Loucy (cell line): Measurements from ENCODE around the gene CRB3.

ENCODE experiments used
- H2AFZ ChIP-seq: fragments of 200-600 bp; sonication (generic); 2 replicates; pipeline ENCODE4 v1.6.0; 2016; ENCODE audit warnings: antibody characterized with exemption, mild to moderate bottlenecking, low read length, moderate library complexity
- H3F3A ChIP-seq: fragments of 200-600 bp; 2 replicates; pipeline ENCODE4 v1.6.0; 2016; ENCODE audit warnings: antibody characterized with exemption, low read depth, mild to moderate bottlenecking
- H3K27me3 ChIP-seq: fragments of 200-600 bp; sonication (generic); 2 replicates; pipeline ENCODE4 v1.6.1; 2014; ENCODE audit warnings: low read length, mild to moderate bottlenecking; ENCODE audit not compliant: insufficient read depth, poor library complexity, severe bottlenecking
- H3K36me3 ChIP-seq: fragments of 200-600 bp; sonication (generic); 2 replicates; pipeline ENCODE4 v1.6.1; 2016; ENCODE audit warnings: low read length; ENCODE audit not compliant: insufficient read depth
- H3K4me1 ChIP-seq: fragments of 200-600 bp; sonication (generic); 2 replicates; pipeline ENCODE4 v1.5.1; 2014; ENCODE audit warnings: low read length, mild to moderate bottlenecking; ENCODE audit not compliant: insufficient read depth, poor library complexity, severe bottlenecking
- H3K4me2 ChIP-seq: fragments of 200-600 bp; sonication (generic); 2 replicates; pipeline ENCODE4 v1.6.0; 2014; ENCODE audit warnings: antibody characterized with exemption, low read length, low read depth, mild to moderate bottlenecking; ENCODE audit not compliant: poor library complexity, severe bottlenecking
- H3K4me3 ChIP-seq: fragments of 200-600 bp; sonication (generic); 2 replicates; pipeline ENCODE4 v1.5.1; 2014; ENCODE audit warnings: low read length, mild to moderate bottlenecking, mixed read lengths; ENCODE audit not compliant: poor library complexity, severe bottlenecking
- H3K79me2 ChIP-seq: fragments of 200-600 bp; sonication (generic); 2 replicates; pipeline ENCODE4 v1.6.1; 2014; ENCODE audit warnings: low read length; ENCODE audit not compliant: insufficient read depth
- H3K9ac ChIP-seq: fragments of 200-600 bp; sonication (generic); 2 replicates; pipeline ENCODE4 v1.6.0; 2014; ENCODE audit warnings: mild to moderate bottlenecking, low read depth, low read length, moderate library complexity; ENCODE audit not compliant: poor library complexity, severe bottlenecking
- H3K9me2 ChIP-seq: fragments of 200-600 bp; sonication (generic); replicated peaks from 2 replicates; pipeline ENCODE4 v1.6.1; 2016; ENCODE audit warnings: low read depth, low read length, mixed read lengths
- H3K9me3 ChIP-seq: fragments of 200-600 bp; sonication (generic); 2 replicates; pipeline ENCODE4 v1.6.1; 2014; ENCODE audit warnings: mild to moderate bottlenecking, antibody characterized with exemption, low read length, low read depth; ENCODE audit not compliant: insufficient read depth
- H4K20me1 ChIP-seq: fragments of 200-600 bp; sonication (generic); 2 replicates; pipeline ENCODE4 v1.6.0; 2014; ENCODE audit warnings: antibody characterized with exemption, low read length, mild to moderate bottlenecking; ENCODE audit not compliant: insufficient read depth, poor library complexity, severe bottlenecking
- EZH2phosphoT487 ChIP-seq: fragments of 200-600 bp; IDR thresholded peaks from 2 replicates; pipeline ENCODE4 v1.6.1; 2018; ENCODE audit warnings: antibody characterized with exemption, mild to moderate bottlenecking, moderate library complexity, borderline replicate concordance
- TF ChIP-seq, protein P1 (sequence below): fragments of 200-600 bp; sonication (generic); conservative IDR thresholded peaks from 2 replicates; pipeline ENCODE4 v1.5.1; 2014; ENCODE audit warnings: mild to moderate bottlenecking, antibody characterized with exemption, low read length

CRB3 gene

DNA sequence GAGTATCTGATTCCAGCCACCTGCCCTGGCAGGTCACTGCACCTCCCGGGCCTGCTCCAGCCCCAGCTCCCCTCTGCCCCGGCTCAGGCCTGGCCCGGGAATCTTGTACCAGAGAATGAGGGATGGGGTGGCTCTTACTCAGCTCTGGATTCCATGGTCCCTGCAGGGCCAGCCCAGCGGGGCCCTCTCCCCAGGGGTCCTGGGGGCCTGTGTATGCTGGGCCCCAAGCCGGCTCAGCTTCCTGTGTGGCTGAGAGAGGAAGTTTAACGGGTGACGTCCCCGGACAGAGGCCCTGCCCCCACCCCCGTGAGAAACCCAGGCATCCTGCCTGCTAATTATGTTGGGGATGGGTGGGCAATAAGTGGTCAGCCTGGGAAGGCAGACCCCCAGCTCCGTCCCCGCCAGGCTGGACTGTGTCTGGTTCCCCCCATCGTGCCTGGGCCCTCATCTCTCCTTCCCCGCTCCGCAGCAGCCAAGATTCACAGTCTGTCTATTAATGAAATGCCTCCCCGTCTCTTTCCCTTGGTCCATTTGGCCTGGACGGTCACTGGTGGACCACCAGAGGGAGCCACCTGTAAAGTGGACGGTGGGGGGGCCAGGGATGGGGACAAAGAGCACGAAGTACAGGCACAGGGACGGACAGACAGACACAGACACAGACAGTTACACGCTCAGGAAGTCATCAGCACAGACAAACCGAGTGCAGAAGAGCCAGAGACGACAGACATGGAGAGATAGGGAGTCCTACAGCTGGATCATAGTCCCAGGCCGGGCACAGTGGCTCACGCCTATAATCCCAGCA lies 17.7 kb downstream of the CRB3 start, which contains the start of gene DENND1C:
DENND1C (minus strand) TSS at position 247 of the 802 bp plus-strand sequence; CDS start at position 155, 92 bp downstream.
- Histone ChIP-seq H3K9me3 (no peaks in the 10 kb centered on the region), H3F3A (no peaks in the 10 kb centered on the region), H3K4me2 (peak within 1 kb of the TSS; percentile 89), H3K79me2 (peaks cover 22% of the 10 kb centered on the region; the same call in 1 of the 2 replicates), H2AFZ (peak within 1 kb of the TSS; percentile 86), H3K27me3 (no peaks in the 10 kb centered on the region), H3K36me3 (no peaks in the 10 kb centered on the region), H4K20me1 (no peaks in the 10 kb centered on the region), H3K9ac (peak within 1 kb of the TSS; percentile 95), H3K9me2 (no peaks in the 10 kb centered on the region), H3K4me3 (peak within 1 kb of the TSS; percentile 88), H3K4me1 (peaks cover 18% of the 10 kb centered on the region)
- TF ChIP-seq, protein P1, sequence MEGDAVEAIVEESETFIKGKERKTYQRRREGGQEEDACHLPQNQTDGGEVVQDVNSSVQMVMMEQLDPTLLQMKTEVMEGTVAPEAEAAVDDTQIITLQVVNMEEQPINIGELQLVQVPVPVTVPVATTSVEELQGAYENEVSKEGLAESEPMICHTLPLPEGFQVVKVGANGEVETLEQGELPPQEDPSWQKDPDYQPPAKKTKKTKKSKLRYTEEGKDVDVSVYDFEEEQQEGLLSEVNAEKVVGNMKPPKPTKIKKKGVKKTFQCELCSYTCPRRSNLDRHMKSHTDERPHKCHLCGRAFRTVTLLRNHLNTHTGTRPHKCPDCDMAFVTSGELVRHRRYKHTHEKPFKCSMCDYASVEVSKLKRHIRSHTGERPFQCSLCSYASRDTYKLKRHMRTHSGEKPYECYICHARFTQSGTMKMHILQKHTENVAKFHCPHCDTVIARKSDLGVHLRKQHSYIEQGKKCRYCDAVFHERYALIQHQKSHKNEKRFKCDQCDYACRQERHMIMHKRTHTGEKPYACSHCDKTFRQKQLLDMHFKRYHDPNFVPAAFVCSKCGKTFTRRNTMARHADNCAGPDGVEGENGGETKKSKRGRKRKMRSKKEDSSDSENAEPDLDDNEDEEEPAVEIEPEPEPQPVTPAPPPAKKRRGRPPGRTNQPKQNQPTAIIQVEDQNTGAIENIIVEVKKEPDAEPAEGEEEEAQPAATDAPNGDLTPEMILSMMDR, result peak; percentile 76
- TF ChIP-seq EZH2phosphoT487, result no peak

DNA sequence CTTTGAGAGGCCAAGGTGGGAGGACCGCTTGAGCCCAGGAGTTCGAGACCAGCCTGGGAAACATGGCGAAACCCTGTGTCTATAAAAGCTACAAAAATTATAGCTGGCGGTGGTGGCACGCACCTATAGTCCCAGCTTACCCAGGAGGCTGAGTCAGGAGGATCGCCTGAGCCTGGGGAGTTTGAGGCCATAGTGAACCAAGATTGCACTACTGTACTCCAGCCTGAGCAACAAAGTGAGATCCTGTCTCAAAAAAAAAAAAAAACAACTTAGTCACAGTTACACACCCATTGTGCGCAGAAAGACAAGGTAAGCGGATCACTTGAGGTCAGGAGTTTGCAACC lies 18.2 kb downstream of the CRB3 start:
- H3K4me2 ChIP-seq, result peak overlapping the region; percentile 89

DNA sequence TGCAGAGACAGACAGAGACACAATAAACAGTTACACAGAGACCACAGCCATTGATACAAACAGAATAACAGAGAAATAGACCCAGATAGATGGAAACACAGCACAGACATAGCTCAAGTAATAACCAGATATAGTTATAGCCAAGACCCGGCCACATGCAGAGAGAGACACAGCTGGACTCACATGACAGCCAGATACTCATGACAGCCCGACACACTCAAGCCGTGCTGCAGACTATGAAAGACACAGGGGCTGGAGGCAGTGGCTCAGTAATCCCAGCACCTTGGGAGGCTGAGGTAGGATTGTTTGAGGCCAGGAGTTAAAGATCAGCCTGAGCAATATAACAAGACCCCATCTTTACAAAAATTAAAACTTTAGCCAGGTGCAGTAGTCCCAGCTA lies 19.2 kb downstream of the CRB3 start:
- Histone ChIP-seq H3K9me3 (no peaks in the 10 kb centered on the region), H3F3A (no peaks in the 10 kb centered on the region), H3K36me3 (no peaks in the 10 kb centered on the region), H3K27me3 (no peaks in the 10 kb centered on the region), H3K9me2 (no peaks in the 10 kb centered on the region), H3K79me2 (peaks cover 22% of the 10 kb centered on the region; the same call in 1 of the 2 replicates), H3K4me1 (peaks cover 18% of the 10 kb centered on the region), H2AFZ (0 out of 2 replicates have a peak overlapping the region, but pooled peaks have one; percentile 46), H3K4me3 (no peak overlapping the region), H3K9ac (no peak overlapping the region), H4K20me1 (no peaks in the 10 kb centered on the region), H3K4me2 (no peak overlapping the region)
- TF ChIP-seq EZH2phosphoT487, result no peak

More for the DNA sequence above, 18.2 kb downstream of the CRB3 start:
- H3K36me3 ChIP-seq, result no peaks in the 10 kb centered on the region
- no peaks in the 10 kb centered on the region for H3K9me2 ChIP-seq
- no peaks in the 10 kb centered on the region for H4K20me1 ChIP-seq
- peaks cover 18% of the 10 kb centered on the region for H3K4me1 ChIP-seq
- H3K4me3 ChIP-seq, result peak overlapping the region; percentile 88
- TF ChIP-seq, protein P1, result no peak
- no peak for TF ChIP-seq EZH2phosphoT487
- no peaks in the 10 kb centered on the region for H3K27me3 ChIP-seq
- H3K79me2 ChIP-seq, result peaks cover 22% of the 10 kb centered on the region; the same call in 1 of the 2 replicates
- H2AFZ ChIP-seq, result peak overlapping the region; percentile 86
- H3F3A ChIP-seq, result no peaks in the 10 kb centered on the region
- H3K9me3 ChIP-seq, result no peaks in the 10 kb centered on the region
- peak overlapping the region; percentile 95 for H3K9ac ChIP-seq
